WI38 (cell line): ENCODE data around the gene NDUFV3.

ENCODE experiments used
- H3K4me3 ChIP-seq: 2 replicates; pipeline ENCODE4 v1.5.1; 2011; ENCODE audit warnings: low read depth, mild to moderate bottlenecking, control low read depth, low read length
- TF ChIP-seq, protein P1 (sequence below): IDR thresholded peaks from 2 replicates; pipeline ENCODE4 v1.5.1; 2012; ENCODE audit warnings: low read depth, mild to moderate bottlenecking, control low read depth, low read length

NDUFV3 gene

DNA sequence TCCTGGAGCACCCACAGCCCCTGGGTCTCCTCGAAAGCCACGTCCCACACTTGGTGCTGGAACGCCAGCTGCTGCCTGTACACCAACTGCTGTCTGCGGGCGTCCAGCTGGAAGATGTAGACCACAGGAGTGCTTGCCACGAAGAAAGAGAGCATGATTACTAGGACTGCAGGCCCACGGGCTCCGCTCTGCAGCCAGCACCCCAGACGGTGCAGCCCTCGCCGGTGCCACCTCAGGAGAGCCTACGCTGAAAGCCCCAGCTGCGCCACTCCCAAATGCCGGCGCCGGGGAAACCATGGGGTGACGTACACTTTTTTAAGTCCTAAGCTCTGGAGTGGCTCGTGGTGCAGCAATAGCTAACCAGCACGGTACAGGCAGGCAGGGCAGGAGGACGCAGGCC is 39.5 kb upstream of the NDUFV3 start:
- TF ChIP-seq, protein P1, sequence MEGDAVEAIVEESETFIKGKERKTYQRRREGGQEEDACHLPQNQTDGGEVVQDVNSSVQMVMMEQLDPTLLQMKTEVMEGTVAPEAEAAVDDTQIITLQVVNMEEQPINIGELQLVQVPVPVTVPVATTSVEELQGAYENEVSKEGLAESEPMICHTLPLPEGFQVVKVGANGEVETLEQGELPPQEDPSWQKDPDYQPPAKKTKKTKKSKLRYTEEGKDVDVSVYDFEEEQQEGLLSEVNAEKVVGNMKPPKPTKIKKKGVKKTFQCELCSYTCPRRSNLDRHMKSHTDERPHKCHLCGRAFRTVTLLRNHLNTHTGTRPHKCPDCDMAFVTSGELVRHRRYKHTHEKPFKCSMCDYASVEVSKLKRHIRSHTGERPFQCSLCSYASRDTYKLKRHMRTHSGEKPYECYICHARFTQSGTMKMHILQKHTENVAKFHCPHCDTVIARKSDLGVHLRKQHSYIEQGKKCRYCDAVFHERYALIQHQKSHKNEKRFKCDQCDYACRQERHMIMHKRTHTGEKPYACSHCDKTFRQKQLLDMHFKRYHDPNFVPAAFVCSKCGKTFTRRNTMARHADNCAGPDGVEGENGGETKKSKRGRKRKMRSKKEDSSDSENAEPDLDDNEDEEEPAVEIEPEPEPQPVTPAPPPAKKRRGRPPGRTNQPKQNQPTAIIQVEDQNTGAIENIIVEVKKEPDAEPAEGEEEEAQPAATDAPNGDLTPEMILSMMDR = no peak
- H3K4me3 ChIP-seq = no peak overlapping the region

DNA sequence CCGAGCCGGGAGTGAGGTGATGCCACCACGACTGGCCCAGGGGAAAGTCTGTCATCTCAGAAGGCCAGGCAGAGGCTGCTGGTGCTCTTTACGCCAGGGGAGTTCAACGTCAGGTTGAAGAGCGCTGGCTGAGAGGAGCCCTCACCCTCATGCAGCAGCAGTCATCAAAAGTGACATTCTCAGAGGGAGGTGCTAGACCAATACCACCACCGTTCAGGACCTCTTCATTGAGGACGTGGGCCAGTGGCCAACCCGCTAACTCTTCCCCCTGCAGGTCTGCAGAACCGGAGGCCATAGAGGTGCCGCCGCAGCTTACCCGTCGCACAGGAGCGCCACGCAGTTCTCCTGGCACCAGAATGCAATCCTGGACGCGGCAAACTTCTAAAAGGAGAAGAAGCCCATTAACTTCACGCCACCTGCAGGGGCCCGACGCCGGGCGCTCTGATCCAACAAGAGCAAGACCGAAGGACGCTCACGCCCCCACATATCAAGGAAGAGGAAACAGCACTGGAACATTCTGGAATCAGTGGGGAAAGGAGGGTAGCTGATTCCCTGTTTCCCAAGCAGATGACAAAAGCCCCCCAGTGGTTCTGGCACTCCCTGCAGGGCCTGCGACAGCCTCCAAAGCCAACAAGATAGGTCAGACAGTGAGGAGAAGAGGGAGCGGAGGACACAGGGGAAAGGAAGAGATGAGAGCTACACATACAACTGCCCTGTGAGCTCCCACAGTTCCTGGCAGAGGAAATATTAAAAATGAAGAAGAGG is 38.7 kb upstream of the NDUFV3 start:
- TF ChIP-seq, protein P1 = no peak
- no peak overlapping the region for H3K4me3 ChIP-seq

DNA sequence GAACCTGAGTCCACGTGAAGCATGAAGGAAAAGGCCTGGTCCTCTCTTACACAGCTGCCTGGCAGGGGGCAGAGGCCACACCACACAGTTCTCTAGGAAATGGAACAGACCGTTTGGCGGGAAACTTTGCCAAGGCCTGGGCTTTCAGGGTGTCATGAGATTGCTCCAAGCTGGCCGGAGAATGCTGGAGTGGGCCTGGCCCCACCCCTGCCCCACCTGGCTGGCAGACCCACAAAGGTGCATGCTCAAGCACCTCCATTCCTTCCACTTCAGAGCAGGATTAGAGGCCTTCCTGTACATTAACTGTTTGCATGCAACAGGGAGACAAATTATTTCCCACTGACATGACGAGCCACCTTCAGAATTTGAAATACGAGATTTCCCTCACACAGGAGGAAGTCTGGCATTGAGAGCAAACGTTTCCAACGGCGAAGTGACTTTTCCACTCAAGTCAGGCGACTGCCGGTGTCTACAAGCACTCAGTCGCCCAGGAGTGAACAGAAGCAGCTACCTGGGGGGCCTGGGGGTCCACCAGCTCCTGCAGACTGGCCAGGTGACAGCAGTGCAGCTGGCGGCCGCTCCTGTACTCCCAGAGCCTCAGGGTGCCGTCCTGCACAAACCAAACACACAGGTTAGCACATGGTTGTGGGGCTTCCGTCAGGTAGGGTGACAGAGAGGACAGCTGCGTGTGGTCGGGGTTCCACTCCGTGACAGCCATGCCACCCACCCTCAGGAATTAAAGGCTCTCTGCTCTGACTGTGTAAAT is 37.8 kb upstream of the NDUFV3 start:
- TF ChIP-seq, protein P1 = no peak
- no peak overlapping the region for H3K4me3 ChIP-seq

DNA sequence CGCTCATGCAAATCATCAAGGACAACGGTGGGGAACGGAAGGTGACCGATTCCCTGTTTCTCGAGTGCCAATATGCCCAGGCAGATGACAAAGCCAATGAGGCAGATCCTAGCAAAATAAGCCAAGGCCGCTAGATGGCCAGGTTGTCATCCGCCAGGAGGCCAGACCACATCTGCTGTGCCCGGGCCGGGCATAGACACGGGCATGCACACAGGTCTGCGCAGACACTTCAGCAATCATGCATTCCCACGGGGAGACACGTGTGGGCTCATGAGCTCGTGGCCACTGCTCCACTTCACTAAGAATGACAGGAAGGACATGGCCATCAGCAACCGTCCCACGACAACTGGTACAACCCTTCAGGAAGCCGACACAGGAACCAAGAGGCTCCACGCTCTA is 37.2 kb upstream of the NDUFV3 start:
- H3K4me3 ChIP-seq = no peak overlapping the region
- TF ChIP-seq, protein P1 = no peak

DNA sequence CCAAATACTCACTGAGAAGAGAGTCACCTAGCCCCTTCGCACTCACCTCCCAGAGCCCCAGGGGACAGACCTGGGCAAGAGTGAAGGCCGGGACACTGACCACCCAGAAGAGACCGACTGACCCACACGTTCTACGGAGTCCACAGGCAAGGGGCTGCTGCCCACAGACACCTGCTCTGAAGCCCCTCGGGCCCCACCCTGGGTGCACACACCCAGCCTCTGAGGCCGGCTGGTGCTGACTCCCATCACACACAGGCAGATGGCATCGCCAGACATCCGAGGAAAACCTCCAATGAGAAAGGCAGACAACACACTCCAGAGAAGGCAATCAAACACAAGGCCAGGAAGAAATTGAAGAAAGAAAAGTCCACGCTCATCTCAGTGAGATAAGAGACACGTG is 35.9 kb upstream of the NDUFV3 start:
- TF ChIP-seq, protein P1 = no peak
- no peak overlapping the region for H3K4me3 ChIP-seq

DNA sequence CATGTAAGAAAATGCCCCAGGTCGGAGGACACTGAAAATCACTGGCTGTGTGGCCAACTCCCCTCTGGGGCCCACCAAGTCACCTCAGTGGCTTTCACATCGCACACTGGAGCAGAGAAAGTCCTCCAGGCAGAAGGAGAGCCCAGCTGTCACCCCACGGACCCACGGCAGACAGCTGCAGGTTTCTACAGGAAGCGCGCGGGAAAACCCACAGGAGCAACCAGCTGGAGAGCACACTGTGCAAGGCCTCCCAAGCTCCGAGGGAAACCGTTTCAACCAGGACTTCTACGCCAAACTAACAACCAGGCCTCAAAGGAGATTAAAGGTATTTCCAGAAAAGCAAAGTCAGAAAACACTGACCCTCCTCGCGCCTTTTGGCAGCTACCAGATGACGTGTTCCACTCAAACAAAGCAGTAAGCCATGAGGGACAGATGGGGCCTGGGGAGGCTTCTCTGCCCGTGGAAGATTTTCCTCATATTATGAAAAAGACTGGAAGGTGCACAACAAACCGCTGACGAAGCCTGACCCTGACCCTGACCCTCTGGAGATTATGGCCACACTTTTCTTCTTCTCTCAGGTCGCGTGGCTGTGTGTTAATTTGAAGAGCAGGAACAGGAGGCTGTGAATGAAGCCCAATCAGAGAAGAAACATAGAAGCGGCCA is 34.8 kb upstream of the NDUFV3 start:
- TF ChIP-seq, protein P1 = no peak
- H3K4me3 ChIP-seq = no peak overlapping the region
